Medulla oblongata (tissue), 1 donor: ENCODE measurements around the gene HOMEZ.
"Not testable (repeated sequence)": the region's sequence is repeated elsewhere in the genome, so short reads cannot be mapped to it uniquely, and the experiment has no call there.

ENCODE experiments used
- DNase-seq: peaks from one replicate; pipeline ENCODE4 v3.0.0-alpha.2; 2015; ENCODE audit errors: extremely low spot score

Gene HOMEZ, protein sequence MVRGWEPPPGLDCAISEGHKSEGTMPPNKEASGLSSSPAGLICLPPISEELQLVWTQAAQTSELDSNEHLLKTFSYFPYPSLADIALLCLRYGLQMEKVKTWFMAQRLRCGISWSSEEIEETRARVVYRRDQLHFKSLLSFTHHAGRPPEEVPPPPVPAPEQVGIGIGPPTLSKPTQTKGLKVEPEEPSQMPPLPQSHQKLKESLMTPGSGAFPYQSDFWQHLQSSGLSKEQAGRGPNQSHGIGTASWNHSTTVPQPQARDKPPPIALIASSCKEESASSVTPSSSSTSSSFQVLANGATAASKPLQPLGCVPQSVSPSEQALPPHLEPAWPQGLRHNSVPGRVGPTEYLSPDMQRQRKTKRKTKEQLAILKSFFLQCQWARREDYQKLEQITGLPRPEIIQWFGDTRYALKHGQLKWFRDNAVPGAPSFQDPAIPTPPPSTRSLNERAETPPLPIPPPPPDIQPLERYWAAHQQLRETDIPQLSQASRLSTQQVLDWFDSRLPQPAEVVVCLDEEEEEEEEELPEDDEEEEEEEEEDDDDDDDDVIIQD

GRCh38 chr14:23286020-23286901 is at the start of gene HOMEZ:
Gene HOMEZ (minus strand): TSS chr14:23286132. CDS start chr14:23285952, 180 bp downstream.
- peak; percentile 98 for DNase-seq

- no peak for DNase-seq
These were observed 49.7 kb upstream of the HOMEZ start for GRCh38 chr14:23335623-23336022.

DNA sequence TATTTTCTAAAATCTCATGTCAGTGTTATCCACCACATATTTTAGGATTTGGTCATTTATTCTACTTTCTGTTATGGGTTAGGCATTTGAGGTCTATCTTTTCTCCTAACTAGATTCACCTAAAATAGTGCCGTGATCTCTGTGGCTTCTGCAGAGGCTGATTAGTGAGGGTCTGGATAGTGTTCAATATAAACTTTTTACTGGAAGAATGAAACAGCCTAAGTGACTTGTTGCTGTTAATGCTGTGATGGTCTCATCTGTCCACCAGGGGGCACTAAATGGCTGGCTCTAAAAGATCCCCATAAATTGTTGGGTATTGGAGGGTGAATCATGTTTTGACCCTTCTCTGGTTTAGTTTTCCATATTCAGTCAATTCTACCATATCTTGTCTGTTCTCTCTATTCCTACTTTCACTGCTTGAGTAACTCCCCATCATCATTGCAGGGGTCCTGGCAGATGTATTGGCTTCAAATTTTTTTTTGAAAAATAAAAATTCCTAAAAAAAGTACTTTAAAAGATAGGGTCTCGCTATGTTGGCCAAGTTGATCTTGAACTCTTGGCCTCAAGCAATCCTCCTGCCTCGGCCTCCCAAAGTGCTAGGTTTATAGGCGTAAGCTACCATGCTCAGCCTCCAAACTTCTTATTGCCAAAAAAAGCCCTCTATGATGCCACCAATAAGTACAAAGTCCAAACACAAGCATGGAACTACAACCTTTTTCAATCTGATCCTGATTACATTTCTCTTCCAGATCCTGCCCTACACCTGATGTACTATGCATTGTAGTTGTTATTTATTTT is 42.2 kb upstream of the HOMEZ start:
- peak; percentile 92 for DNase-seq

GRCh38 chr14:23326491-23327332 is 40.8 kb upstream of the HOMEZ start:
- DNase-seq, result no peak

DNA sequence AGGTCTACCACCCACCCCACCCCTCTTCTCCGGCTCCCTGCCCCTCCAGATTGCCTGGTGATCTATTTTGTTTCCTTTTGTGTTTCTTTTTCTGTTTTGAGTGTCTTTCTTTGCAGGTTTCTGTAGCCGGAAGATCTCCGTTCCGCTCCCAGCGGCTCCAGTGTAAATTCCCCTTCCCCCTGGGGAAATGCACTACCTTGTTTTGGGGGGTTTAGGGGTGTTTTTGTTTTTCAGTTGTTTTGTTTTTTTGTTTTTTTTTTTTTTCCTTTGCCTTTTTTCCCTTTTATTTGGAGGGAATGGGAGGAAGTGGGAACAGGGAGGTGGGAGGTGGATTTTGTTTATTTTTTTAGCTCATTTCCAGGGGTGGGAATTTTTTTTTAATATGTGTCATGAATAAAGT is 39.8 kb upstream of the HOMEZ start:
- DNase-seq, result not testable (repeated sequence)

DNA sequence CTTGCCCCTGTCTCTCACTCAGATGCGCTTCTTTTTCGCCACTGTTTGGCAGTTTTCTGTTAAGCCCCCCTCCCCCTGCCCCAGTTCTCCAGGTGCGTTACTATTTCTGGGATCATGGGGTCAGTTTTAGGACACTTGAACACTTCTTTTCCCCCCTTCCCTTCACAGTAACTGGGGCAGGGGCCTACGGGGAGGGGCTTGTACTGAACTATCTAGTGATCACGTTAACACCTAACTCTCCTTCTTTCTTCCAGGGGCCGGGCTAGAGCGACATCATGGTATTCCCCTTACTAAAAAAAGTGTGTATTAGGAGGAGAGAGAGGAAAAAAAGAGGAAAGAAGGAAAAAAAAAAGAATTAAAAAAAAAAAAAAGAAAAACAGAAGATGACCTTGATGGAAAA is 39.1 kb upstream of the HOMEZ start:
- DNase-seq, result no peak

- DNase-seq, result no peak
These were observed 38.5 kb upstream of the HOMEZ start for GRCh38 chr14:23324455-23324846.

- no peak for DNase-seq
These were observed 38.0 kb upstream of the HOMEZ start for GRCh38 chr14:23323838-23324454.

GRCh38 chr14:23322568-23323517 is 36.9 kb upstream of the HOMEZ start:
- no peak for DNase-seq

DNA sequence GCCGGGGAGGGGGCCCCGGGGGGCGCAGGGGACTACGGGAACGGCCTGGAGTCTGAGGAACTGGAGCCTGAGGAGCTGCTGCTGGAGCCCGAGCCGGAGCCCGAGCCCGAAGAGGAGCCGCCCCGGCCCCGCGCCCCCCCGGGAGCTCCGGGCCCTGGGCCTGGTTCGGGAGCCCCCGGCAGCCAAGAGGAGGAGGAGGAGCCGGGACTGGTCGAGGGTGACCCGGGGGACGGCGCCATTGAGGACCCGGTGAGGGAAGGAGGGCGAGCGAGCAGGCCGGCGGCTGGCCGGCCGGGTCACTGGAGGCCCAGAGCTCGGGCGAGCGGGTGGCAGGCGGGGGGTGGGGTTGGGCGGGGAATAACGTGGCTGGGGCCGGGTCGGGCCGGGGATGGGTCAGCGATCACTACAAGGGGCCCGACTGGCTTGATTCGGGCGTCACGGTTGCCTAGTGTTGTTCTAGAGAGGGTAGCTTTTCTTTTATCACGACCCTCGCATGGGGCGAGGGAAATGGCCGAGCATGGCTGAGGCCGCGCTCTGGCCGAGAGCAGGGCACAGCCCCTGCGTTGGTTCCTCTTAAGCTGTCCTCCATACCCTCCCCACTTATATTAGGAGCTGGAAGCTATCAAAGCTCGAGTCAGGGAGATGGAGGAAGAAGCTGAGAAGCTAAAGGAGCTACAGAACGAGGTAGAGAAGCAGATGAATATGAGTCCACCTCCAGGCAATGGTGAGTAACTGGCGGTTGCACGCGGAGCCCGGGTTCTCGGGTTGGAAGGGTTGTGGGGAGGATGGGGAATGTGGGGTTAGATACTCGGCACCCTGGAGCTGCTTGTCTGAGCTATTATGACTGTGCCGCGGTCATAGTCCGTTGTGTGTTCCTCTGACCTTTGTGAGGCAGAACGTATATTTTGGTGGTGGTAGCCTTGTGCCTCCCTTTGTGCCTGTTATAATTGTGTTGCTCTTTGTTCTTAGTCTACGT is 35.9 kb upstream of the HOMEZ start:
- DNase-seq, result peak; percentile 39

GRCh38 chr14:23320584-23321571 is 34.9 kb upstream of the HOMEZ start, which contains the start of gene PABPN1:
Gene PABPN1 (plus strand): TSS chr14:23321457. CDS start chr14:23321470, 13 bp downstream.
- peak; percentile 100 for DNase-seq

DNA sequence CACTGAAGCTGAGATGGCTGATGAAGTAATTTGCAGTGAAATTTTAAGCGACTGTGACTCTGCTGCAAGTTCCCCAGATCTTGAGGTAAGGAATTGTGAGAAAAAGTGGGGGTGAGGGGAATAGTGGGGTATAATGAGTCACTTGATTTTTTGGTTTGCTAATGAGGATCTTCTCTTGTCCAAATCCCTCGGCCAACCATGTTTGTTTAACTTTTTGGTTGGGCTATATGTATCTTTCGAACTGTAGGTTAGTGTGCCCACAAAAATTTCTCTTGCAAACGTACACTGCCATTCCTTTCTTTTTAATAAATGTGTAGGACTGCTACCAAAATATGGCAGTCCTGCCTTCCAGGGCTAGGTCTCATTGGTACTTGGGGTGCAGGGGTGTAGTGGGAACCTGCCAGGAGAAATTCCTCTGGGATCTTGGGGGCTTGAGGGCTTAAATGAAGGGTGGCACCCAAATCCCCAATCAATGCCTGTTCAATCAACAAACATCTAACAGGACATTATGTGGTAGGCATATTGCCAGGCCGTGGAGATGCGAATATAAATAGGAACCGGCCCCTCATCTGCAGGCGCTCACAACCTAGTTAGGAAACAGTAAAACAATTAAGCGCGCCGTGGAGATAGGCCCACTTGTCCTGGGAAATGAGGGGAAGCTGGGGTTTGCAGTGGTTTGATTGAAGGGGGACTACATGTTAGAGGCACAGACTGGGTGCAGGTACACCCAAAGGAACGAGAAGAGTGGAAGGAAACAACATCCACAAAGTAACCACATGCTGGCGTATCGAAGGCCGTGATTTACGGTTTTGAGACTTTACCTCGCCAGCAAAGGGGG is 34.0 kb upstream of the HOMEZ start:
- DNase-seq, result no peak

DNA sequence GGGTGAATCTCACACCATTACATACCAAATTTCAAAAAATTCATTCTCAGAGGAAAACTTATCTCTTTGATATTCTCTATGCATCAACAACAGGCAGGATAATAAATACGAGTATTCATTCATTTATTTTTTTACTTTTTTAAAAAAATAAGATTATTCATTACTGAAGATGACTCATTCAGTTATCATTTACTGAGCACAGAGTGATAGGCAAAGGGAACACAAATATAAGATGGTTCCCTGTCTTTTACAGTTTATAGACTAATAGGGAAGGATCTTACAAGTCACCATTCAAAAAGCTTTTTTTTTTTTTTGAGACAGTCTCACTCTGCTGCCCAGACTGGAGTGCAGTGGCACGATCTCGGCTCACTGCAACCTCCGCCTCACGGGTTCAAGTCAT is 30.4 kb upstream of the HOMEZ start:
- DNase-seq, result no peak

- no peak for DNase-seq
These were observed 24.6 kb upstream of the HOMEZ start for GRCh38 chr14:23310546-23310945.

DNA sequence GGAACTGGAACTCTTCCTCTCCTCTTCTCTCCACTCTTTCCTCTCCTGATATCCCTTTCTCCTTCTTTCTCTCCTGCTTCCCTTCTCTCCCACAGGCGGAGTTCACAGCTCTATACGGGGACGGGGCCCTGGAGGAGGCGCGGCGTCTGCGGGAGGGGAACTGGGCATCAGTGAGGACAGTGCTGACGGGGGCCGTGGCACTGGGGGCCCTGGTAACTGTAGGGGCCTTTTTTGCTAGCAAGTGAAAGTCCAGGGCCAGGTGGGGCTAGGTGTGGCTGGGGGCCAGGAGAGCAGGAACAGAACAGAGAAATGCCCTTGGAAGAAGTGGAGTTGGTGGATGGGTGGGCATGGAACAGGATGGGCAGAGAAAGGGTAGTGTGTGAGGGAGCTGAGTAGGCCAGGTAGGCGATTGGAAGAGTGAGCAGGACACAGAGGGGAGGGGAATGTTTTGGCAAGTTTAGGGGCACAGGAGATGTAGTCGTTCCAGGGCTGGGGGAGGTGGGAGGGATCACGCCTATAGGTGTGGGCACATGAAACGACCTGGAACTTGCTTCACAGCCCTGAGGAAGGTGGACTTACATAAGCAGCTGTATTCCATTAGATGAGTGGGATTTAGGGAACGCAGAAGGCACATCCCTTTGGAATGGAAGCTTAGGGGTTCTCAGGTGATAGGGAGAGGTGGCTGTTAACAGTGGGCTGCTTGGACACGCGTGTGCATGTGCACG is 23.0 kb upstream of the HOMEZ start:
- DNase-seq, result no peak
